Measurements from ENCODE around the gene LRMDA. TPM values are rescaled to one million over a fixed set of nuclear protein-coding genes. Genes with fewer than 3 reads are reported as not detected.
A peak's percentile ranks its signal among the peaks of the same experiment; 100 is the strongest.

Gene LRMDA
- total RNA-seq, 1 donor from 2014 or later = 0.19 TPM

DNA sequence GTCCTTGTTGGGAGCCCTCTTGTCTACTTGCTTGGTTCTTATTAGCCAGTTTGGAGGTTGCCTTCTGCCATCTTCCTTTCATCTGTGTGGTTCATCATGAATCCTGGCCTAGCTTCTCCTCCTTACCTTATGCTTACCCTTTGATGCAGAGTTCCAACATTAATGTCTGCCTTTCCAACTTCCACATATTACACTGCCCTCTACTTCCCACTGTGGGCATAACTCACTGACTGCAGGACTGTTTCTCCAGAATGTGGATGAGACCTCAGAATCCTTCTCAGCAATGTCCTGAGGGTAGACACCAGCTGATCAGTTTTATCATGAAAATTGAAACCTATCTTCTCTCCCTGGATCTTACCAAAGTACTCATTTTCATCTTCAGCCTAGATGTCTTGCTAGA, 491.0 kb downstream of the LRMDA start:
- H3K36me3 Mint-ChIP-seq (ENCODE audit: unreplicated experiment) = no peaks in the 10 kb centered on the region
- no peaks in the 10 kb centered on the region for H3K4me1 Mint-ChIP-seq (ENCODE audit: unreplicated experiment)
- no peak overlapping the region for H3K4me3 Mint-ChIP-seq (ENCODE audit: unreplicated experiment)
- DNase-seq (ENCODE audit: extremely low spot score, unreplicated experiment) = no peak
- no peak overlapping the region for H3K27ac Mint-ChIP-seq (ENCODE audit: unreplicated experiment)
- H3K9me3 Mint-ChIP-seq (ENCODE audit: unreplicated experiment) = no peaks in the 10 kb centered on the region
- TF ChIP-seq CTCF (IDR thresholded peaks at IDR 0.05) = no peak
- peaks cover 42% of the 10 kb centered on the region for H3K27me3 Mint-ChIP-seq (ENCODE audit: unreplicated experiment)

- Mint-ChIP-seq H3K9me3 (ENCODE audit: unreplicated experiment) (no peaks in the 10 kb centered on the region), H3K27ac (ENCODE audit: unreplicated experiment) (no peak overlapping the region), H3K4me3 (ENCODE audit: unreplicated experiment) (no peak overlapping the region), H3K36me3 (ENCODE audit: unreplicated experiment) (no peaks in the 10 kb centered on the region), H3K4me1 (ENCODE audit: unreplicated experiment) (no peaks in the 10 kb centered on the region), H3K27me3 (ENCODE audit: unreplicated experiment) (peaks cover 46% of the 10 kb centered on the region)
- TF ChIP-seq CTCF (IDR thresholded peaks at IDR 0.05) = no peak
- DNase-seq (ENCODE audit: extremely low spot score, unreplicated experiment) = peak; percentile 27
Observed at GRCh38 chr10:75924309-75924902, 493.0 kb downstream of the LRMDA start.

- no peak overlapping the region for H3K27ac Mint-ChIP-seq (ENCODE audit: unreplicated experiment)
- no peak for TF ChIP-seq CTCF (IDR thresholded peaks at IDR 0.05)
Observed at GRCh38 chr10:75925999-75926398, 494.6 kb downstream of the LRMDA start.

DNA sequence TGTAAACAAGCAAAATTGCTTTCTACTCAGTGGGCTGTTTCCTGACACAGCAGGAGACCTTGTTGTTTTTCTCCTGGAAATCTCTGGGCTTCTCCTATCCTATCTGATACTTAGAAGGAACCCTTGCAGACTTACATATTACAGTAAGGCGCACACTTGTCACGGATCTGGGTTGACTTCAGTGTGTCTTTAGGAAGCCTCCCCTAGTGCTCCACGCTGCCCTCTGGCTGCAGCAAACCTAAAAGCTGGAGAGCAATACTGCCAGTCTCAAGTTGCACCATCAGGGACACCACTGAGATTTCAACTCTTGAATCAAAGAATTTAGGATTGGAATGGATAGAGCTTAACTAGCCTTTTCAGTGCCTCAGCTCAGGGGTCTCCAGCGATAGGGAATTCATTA, 495.3 kb downstream of the LRMDA start:
- DNase-seq (ENCODE audit: extremely low spot score, unreplicated experiment) = no peak
- Mint-ChIP-seq H3K27ac (ENCODE audit: unreplicated experiment) (no peak overlapping the region), H3K4me3 (ENCODE audit: unreplicated experiment) (no peak overlapping the region), H3K9me3 (ENCODE audit: unreplicated experiment) (no peaks in the 10 kb centered on the region), H3K4me1 (ENCODE audit: unreplicated experiment) (no peaks in the 10 kb centered on the region), H3K27me3 (ENCODE audit: unreplicated experiment) (peaks cover 57% of the 10 kb centered on the region), H3K36me3 (ENCODE audit: unreplicated experiment) (no peaks in the 10 kb centered on the region)
- TF ChIP-seq CTCF (IDR thresholded peaks at IDR 0.05) = no peak

More at GRCh38 chr10:75925999-75926398, 494.6 kb downstream of the LRMDA start:
- DNase-seq (ENCODE audit: extremely low spot score, unreplicated experiment) = peak; percentile 15
- Mint-ChIP-seq H3K4me3 (ENCODE audit: unreplicated experiment) (no peak overlapping the region), H3K27me3 (ENCODE audit: unreplicated experiment) (peaks cover 58% of the 10 kb centered on the region), H3K36me3 (ENCODE audit: unreplicated experiment) (no peaks in the 10 kb centered on the region), H3K4me1 (ENCODE audit: unreplicated experiment) (no peaks in the 10 kb centered on the region), H3K9me3 (ENCODE audit: unreplicated experiment) (no peaks in the 10 kb centered on the region)

DNA sequence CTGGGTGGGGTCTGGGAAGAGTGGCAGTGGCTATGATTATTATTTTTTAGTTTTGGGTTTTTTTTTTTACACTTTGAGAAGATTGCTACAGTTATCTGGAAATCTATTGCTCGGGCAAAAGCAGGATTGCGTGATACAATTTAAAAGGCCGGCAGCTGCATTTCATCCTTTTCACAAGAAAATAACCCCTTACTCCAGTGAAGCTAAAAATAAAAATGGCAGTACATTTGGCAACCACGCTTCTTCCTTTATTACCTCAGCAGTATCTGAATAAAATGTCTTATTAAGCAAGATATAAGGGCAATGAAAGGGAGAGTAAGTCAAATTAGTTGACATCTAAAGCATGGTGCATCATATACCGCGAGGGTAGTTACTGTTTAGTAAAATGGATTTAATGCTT, 496.8 kb downstream of the LRMDA start:
- Mint-ChIP-seq H3K27ac (ENCODE audit: unreplicated experiment) (no peak overlapping the region), H3K9me3 (ENCODE audit: unreplicated experiment) (no peaks in the 10 kb centered on the region), H3K4me3 (ENCODE audit: unreplicated experiment) (no peak overlapping the region), H3K27me3 (ENCODE audit: unreplicated experiment) (peaks cover 59% of the 10 kb centered on the region), H3K4me1 (ENCODE audit: unreplicated experiment) (no peaks in the 10 kb centered on the region), H3K36me3 (ENCODE audit: unreplicated experiment) (no peaks in the 10 kb centered on the region)
- no peak for DNase-seq (ENCODE audit: extremely low spot score, unreplicated experiment)
- no peak for TF ChIP-seq CTCF (IDR thresholded peaks at IDR 0.05)
